ENCODE data around the gene GDF9. TPM values are rescaled to one million over a fixed set of nuclear protein-coding genes. Genes with fewer than 3 reads are reported as not detected.

GDF9 gene
- total RNA-seq, 1 experiment from 2014 or later = 1.3 TPM

Other genes starting within 250 kb of the GDF9 start
- not detected in 2 replicates for gene IL13, start 208.3 kb downstream of the GDF9 start, total RNA-seq (2014; rRNA removed; shearing (Covaris generic))
- not detected in 2 replicates for gene IL4, start 192.5 kb downstream of the GDF9 start, total RNA-seq (2014; rRNA removed; shearing (Covaris generic))
- gene KIF3A, start 128.9 kb downstream of the GDF9 start, total RNA-seq (2014; rRNA removed; shearing (Covaris generic)) = 1.4 and 6.4 TPM in 2 replicates
- 0.07 TPM in 1 of 2 replicates, not detected in the other for gene CCNI2, start 119.0 kb downstream of the GDF9 start, total RNA-seq (2014; rRNA removed; shearing (Covaris generic))
- 33.3 and 47.8 TPM in 2 replicates for gene SEPTIN8, start 89.2 kb downstream of the GDF9 start, total RNA-seq (2014; rRNA removed; shearing (Covaris generic))
- gene SOWAHA, start 53.2 kb downstream of the GDF9 start, total RNA-seq (2014; rRNA removed; shearing (Covaris generic)) = 0.78 and 1.1 TPM in 2 replicates
- 3.1 and 5.9 TPM in 2 replicates for gene SHROOM1, start 35.8 kb downstream of the GDF9 start, total RNA-seq (2014; rRNA removed; shearing (Covaris generic))
- gene UQCRQ, start 173 bp upstream of the GDF9 start, total RNA-seq (2014; rRNA removed; shearing (Covaris generic)) = 108 and 215 TPM in 2 replicates
- gene LEAP2, start 7.2 kb upstream of the GDF9 start, total RNA-seq (2014; rRNA removed; shearing (Covaris generic)) = not detected in 2 replicates
- gene AFF4, start 97.2 kb upstream of the GDF9 start, total RNA-seq (2014; rRNA removed; shearing (Covaris generic)) = 19.5 and 21.3 TPM in 2 replicates
- gene ZCCHC10, start 160.1 kb upstream of the GDF9 start, total RNA-seq (2014; rRNA removed; shearing (Covaris generic)) = 17.7 and 26.2 TPM in 2 replicates
- 217 and 267 TPM in 2 replicates for gene HSPA4, start 185.5 kb upstream of the GDF9 start, total RNA-seq (2014; rRNA removed; shearing (Covaris generic))